Measurements from ENCODE around the gene LRRC63.
"Not testable (repeated sequence)": the region's sequence is repeated elsewhere in the genome, so short reads cannot be mapped to it uniquely, and the experiment has no call there.

Gene LRRC63

DNA sequence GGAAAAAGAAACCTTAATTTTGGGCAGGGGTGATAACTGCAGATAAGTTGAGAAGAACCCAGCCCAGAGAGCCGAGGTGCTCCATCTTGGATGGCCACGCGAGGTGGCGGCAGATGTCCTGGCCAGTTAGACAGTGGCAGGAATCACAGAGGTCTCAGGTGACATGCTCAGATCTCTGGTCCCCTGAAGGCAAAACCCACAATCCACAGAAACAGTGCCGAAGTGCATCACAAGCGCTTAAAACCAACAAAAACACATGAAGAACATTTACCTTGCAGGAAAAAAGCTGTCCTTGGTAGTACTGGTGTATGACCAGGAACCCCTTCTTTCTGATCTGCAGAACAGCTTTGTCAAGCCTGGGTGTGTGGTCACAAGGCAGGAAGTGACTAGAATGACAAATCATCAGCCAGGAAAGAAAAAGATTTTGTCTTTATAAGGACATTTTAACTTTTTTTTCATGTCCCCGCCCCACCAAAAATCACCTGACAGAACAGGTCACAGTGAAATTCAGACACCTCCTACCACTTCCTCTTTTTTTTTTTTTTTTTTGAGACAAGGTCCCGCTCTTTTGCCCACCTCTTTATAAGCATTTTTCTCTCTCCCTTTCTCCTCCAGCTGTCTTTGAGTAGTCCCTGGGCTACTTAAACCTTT is 29.8 kb upstream of the LRRC63 start, which contains the start of gene LCP1:
Gene LCP1, minus strand, starts transcription at position 338 of the 651 bp plus-strand sequence. CDS start 22,515 bp downstream, outside the sequence.
- no peak for FAIRE-seq

- FAIRE-seq = no peak
Measured at GRCh38 chr13:46182491-46182877, 29.2 kb upstream of the LRRC63 start.

DNA sequence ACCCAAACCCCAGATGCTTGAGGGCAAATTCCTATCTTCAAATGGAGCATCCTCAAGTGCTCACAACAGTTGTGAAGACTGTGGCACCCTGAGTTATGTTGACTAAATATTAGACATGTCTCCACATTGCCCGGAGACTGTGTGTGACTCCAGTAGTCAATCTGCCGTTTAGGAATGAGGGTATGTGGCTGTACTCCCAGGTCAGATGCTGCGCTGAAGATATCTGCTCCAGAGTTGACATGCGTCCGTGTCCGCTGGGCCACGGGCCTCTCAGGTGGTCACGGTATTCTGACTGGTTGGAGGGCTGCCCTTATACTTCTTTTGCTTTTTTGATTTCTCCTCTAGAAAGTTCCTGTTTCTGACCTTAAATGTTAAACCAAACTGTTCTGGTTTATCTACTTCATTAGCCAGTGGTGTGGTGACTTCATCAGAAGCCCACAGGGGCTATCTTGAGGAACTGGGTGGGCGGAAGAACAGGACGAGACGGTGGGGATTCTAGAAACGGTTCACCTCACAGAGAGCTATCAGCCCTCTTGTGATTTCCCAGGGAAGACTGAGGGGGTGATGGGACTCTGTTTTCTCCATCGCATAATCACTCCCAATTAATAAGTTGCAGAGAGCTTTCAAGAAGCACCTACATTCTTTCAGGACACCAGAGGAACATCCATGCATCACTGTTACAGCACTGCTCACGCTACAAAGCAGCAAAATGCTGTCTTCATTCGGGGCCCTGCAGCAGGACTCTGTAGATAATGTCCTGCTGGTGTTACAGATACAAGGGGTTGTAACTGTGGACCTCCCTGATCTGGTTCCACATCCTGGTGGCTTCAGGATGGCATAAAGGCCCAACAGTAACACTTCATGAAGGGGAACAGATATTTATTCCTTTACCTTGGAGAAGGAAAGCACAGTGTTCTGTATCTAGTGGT is 28.4 kb upstream of the LRRC63 start:
- no peak for FAIRE-seq

GRCh38 chr13:46184277-46184699 is 27.4 kb upstream of the LRRC63 start:
- FAIRE-seq = no peak

DNA sequence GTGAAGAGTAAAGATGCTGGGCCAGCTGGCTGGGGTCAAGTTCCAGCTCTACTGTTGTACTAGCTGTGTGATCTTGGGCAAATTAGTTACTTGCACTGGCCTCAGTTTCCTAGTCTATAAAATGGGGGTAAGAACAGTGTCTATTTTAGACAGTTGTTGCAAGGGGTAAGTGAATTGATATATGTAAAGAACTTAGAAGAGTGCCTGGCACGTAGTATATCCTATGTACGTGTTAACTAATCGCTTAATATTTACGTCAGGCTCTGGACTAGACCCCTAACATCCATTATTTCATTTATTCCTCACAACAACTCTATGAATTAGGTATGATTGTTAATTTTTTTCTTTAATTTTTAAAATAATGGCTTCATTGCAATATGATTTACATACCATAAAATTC is 26.1 kb upstream of the LRRC63 start:
- FAIRE-seq = no peak

GRCh38 chr13:46192412-46192811 is 19.3 kb upstream of the LRRC63 start:
- FAIRE-seq = no peak

DNA sequence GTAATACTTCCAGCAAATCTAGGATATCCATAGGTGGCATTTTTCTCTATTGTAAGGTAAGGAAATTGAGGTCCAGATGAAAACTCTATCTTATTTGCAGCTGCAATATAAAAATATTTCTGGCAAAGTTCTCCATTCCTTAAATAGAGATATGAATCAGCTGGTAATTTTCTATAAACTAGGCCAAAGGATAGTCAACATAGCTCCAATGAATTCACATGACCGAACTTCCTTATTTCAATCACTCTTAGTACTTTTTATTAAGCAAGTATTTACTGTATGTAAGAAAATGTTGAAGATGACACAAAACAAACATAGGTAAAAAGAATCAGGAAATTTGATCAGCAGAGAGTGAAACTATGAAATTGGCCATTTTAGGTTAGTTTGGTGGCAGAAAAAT is 16.7 kb upstream of the LRRC63 start:
- FAIRE-seq = no peak

DNA sequence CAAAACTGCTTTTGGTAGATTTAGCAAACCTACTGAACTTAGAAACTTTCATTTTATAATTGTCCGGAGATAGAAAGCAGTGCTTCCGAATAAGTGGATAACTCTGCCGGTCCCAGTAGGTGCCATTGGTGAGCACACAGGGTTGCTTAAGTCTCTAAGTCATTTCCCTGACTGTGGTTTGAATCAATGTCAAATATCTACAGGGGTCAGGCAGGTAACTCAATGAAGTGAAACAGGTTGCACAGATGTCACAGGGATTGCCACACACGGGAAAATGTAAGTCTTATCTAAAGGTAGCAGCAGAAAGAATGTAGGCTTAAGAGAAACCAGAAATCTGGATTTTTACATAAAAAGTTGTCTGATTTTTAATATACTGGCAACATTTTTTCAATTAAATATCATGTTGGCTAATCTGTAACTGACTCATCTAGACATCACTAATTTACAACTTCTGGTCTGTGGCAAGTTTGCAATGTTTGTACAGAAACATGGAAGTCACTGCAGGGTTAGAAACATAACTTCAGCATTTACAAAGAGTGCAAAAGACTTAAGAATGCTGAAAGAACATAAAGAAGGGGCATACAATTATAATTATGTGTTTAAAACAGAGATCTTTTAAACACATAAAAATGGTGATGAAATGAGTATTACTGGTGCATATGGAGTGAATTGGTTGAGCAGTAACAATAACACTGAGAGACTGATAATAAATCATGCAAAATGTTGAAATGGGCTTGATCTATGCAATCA is 14.3 kb upstream of the LRRC63 start:
- FAIRE-seq = no peak

DNA sequence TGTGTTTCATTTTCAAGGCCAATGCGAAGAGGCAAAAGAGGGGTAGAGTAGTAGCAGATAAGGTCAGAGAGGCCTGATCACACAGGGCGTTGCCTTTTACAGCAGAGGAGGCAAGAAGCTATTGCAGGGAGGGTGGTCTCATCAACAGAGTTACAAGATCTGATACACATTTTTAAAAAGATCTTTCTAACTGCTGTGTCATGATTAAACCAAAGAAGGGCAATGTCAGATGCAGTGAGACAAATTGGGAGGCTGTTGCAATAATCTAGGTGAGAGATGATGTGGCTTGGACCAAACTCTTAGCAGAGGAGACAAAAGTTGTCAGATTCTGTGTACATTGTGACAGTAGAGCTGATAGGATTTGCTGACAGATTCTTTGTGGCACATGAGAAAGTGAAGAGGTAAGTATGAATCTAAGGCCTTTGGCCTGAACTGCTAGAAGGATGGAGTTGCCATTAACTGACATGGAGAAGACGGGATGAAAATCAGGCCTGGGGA is 13.0 kb upstream of the LRRC63 start:
- no peak for FAIRE-seq

DNA sequence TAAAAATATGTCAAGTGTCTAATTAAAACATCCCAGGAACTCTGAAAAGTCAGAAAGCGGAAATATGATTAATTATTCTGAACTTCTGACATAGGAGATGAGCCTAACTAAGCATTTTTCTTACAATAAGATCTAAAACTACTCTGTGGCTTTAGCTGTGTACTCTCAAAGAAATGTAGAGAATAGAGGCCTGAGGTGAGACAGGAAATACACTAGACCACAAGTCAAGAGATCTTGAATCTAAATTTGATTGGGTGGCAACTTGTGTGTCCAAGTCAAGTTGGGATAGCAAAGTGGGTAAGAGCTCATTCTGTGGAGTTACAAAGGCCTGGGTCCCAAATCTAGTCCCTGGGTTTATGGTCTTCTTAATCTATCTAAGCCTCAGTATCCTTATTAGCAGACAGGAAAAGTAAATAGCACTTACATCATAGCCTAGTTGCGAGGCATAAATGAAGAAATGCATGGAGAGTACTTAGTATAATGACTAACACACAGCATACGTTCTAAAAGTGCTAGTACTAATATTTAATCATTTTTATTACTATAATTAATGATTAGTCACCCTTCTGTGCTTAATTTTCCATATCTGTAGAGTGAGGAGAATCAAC is 9.4 kb upstream of the LRRC63 start:
- FAIRE-seq = no peak

- no peak for FAIRE-seq
Measured at GRCh38 chr13:46202966-46203365, 8.8 kb upstream of the LRRC63 start.

DNA sequence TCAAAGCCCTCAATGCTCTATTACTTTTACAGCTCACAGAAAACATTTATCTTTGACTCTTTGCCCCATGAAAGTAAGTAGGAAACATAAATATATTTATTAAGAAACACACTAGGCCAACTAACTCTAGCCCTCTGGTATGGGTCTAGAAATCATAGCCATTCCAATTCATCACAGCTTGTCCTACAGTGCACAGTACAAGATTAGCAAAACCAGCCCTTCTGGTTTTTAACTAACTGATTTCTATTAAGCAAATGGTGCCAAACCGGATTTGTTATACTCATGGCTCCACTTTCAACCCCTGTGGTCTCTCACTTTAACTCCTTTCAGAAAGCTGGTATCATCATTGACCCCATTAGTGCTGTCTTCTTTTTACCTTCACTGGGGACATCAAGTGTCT is 5.6 kb upstream of the LRRC63 start:
- no peak for FAIRE-seq

DNA sequence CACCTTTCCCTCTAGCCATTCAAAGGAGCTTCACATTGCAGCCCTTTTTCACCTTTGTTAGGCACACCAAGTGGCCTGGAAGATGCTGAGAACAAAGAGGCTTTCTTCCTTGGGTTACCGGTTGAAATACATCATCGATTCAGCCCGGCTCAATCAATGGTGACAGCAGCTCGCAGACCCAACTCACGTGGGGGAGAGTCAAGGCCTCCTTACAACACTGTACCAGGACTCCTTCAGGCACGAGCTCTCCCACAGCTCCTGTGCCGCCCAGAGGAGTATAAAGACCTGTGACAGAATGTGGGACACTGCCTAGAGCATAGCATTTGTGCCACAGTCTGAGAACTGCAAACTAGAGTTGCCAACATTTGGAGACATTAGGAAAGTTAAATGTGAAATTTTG is 3.9 kb upstream of the LRRC63 start:
- FAIRE-seq = no peak

GRCh38 chr13:46210362-46211083 is 1.2 kb upstream of the LRRC63 start:
- no peak for FAIRE-seq

DNA sequence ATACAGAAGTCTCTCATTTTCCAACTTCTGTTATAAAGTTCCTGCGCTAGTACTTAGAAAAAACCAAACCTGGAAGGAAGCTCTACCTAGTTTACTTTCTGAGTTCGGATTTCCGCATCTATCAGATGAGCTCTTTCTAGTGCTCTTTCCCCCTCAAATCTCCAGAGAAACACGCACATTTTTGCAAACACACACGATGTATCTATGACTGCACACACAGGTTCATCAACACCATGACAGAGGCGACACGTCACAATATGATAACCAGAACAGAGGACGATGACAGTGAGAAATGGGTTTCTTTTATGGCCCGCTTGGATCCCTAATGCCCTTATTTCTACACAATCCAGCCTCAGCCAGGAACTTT is 629 bp upstream of the LRRC63 start:
- no peak for FAIRE-seq

- FAIRE-seq = no peak
Measured at GRCh38 chr13:46213242-46213641, 1.5 kb downstream of the LRRC63 start.

- not testable (repeated sequence) for FAIRE-seq
Measured at GRCh38 chr13:46214741-46215140, 3.0 kb downstream of the LRRC63 start.

GRCh38 chr13:46220234-46220633 is 8.5 kb downstream of the LRRC63 start:
- FAIRE-seq = not testable (repeated sequence)

GRCh38 chr13:46229251-46229650 is 17.5 kb downstream of the LRRC63 start:
- FAIRE-seq = no peak

GRCh38 chr13:46232281-46232680 is 20.6 kb downstream of the LRRC63 start:
- FAIRE-seq = no peak

DNA sequence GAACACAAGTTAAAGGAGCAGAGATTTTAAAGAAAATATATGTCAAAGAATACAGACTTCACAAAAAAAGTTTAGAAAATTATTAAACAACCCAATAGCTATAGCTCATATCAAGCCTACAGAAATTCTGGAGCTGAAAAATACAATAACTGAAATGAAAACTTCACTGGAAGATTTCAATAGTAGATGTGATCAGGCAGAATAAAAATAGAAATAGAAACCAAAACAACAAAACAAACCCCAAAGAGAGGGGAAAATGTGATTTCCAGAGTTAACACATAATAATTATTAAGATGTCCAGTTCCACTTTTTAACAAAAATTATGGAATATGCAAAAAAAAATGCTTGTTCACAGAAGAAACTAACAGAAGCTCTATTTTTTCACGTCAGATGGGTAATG is 23.6 kb downstream of the LRRC63 start:
- no peak for FAIRE-seq

DNA sequence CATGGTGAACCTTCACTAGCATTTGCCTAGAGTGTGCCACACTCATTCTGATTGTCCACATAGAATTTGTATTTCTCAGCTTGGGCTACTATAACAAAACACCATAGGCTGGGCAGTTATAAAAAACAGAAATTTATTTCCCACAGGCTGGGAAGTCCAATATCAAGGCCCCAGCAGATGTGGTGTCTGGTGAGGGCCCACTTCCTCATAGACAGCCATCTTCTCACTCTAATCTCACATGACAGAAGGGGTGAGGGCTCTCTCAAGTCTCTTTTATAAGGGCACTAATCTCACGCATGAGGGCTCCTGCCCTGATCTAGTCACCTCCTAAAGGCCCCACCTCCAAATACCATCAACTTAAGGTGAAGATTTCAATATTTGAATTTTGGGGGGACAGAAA is 53.6 kb downstream of the LRRC63 start:
- FAIRE-seq = no peak
